NCI-H2029 (cell line): ENCODE results near the gene PLXNA4.
A peak's percentile ranks its signal among the peaks of the same experiment; 100 is the strongest.
"Not testable (repeated sequence)": the region's sequence is repeated elsewhere in the genome, so short reads cannot be mapped to it uniquely, and the experiment has no call there.

Experiments used
- DNase-seq: peaks from one replicate; lab custom pipeline; 2025; lab: John Stamatoyannopoulos, UW

The PLXNA4 gene

GRCh38 chr7:132390705-132391104 lies 185.6 kb downstream of the PLXNA4 start:
- DNase-seq = no peak

GRCh38 chr7:132390049-132390448 lies 186.2 kb downstream of the PLXNA4 start:
- not testable (repeated sequence) for DNase-seq

- no peak for DNase-seq
Measured at GRCh38 chr7:132388688-132389087, 187.6 kb downstream of the PLXNA4 start.

GRCh38 chr7:132387596-132387995 lies 188.7 kb downstream of the PLXNA4 start:
- no peak for DNase-seq

GRCh38 chr7:132386201-132386681 lies 190.0 kb downstream of the PLXNA4 start:
- peak; percentile 79 for DNase-seq

GRCh38 chr7:132383962-132384361 lies 192.3 kb downstream of the PLXNA4 start:
- DNase-seq = no peak

GRCh38 chr7:132381742-132382472 lies 194.4 kb downstream of the PLXNA4 start:
- peak; percentile 74 for DNase-seq

GRCh38 chr7:132380059-132380458 lies 196.2 kb downstream of the PLXNA4 start:
- DNase-seq = no peak

GRCh38 chr7:132379292-132379691 lies 197.0 kb downstream of the PLXNA4 start:
- DNase-seq = no peak

- DNase-seq = no peak
Measured at GRCh38 chr7:132377703-132378584, 198.3 kb downstream of the PLXNA4 start.

GRCh38 chr7:132377015-132377414 lies 199.3 kb downstream of the PLXNA4 start:
- no peak for DNase-seq

GRCh38 chr7:132376361-132377013 lies 199.8 kb downstream of the PLXNA4 start:
- no peak for DNase-seq

- DNase-seq = no peak
Measured at GRCh38 chr7:132373879-132374278, 202.4 kb downstream of the PLXNA4 start.

- DNase-seq = no peak
Measured at GRCh38 chr7:132373041-132373440, 203.2 kb downstream of the PLXNA4 start.

GRCh38 chr7:132371948-132372347 lies 204.3 kb downstream of the PLXNA4 start:
- no peak for DNase-seq

- DNase-seq = peak; percentile 85
Measured at GRCh38 chr7:132368246-132368900, 207.9 kb downstream of the PLXNA4 start.

GRCh38 chr7:132367795-132368194 lies 208.5 kb downstream of the PLXNA4 start:
- no peak for DNase-seq

- no peak for DNase-seq
Measured at GRCh38 chr7:132367004-132367403, 209.3 kb downstream of the PLXNA4 start.

GRCh38 chr7:132364226-132364625 lies 212.0 kb downstream of the PLXNA4 start:
- DNase-seq = peak; percentile 15

GRCh38 chr7:132362059-132362458 lies 214.2 kb downstream of the PLXNA4 start:
- DNase-seq = no peak

GRCh38 chr7:132361146-132361545 lies 215.1 kb downstream of the PLXNA4 start:
- no peak for DNase-seq

GRCh38 chr7:132359743-132360142 lies 216.5 kb downstream of the PLXNA4 start:
- DNase-seq = no peak
